Common myeloid progenitor, CD34-positive (primary cell): Measurements from ENCODE around the gene CXCL9.
A peak's percentile ranks its signal among the peaks of the same experiment; 100 is the strongest.
"Not testable (repeated sequence)": the region's sequence is repeated elsewhere in the genome, so short reads cannot be mapped to it uniquely, and the experiment has no call there.

Source experiments
- CTCF ChIA-PET: fragments of 350-600 bp; sonication (Branson Sonifier 250); formaldehyde crosslinking; loops from one replicate; lab custom pipeline; 2021; ENCODE audit warnings: antibody characterized with exemption; lab: Charles Lee
- POLR2A ChIA-PET: fragments of 350-600 bp; sonication (Branson Sonifier 250); formaldehyde crosslinking; loops from one replicate; lab custom pipeline; 2021; ENCODE audit warnings: antibody characterized with exemption; lab: Charles Lee
- DNase-seq, 3 donors: peaks; one replicate each; pipeline versions ENCODE4 v3.0.0 to v3.0.0-alpha.2; 2013
- H3K27ac ChIP-seq, 2 experiments: 1 replicate in 1 of 2; 2 replicates in 1 of 2; pipeline ENCODE4 v1.7.0; 2013; ENCODE audit warnings: inconsistent platforms in 2 of 2, low read length in 2 of 2, mild to moderate bottlenecking in 2 of 2, low read depth in 1 of 2, moderate library complexity in 1 of 2; ENCODE audit not compliant: severe bottlenecking in 2 of 2, insufficient read depth in 1 of 2, poor library complexity in 1 of 2
- H3K27me3 ChIP-seq, 5 experiments: replicated peaks in 2 of 5; 1 replicate in 3 of 5; 2 replicates in 2 of 5; pipeline versions ENCODE4 v1.6.1 to v1.7.0; 2013; ENCODE audit warnings: low read length in 4 of 5, mild to moderate bottlenecking in 2 of 5, moderate library complexity in 2 of 5, inconsistent platforms in 1 of 5; ENCODE audit not compliant: insufficient read depth in 5 of 5, control insufficient read depth in 4 of 5
- H3K36me3 ChIP-seq, 4 experiments: 1 replicate in 2 of 4; 2 replicates in 2 of 4; pipeline versions ENCODE4 v1.6.1 to v1.7.0; 2013; ENCODE audit warnings: low read length in 3 of 4, control low read depth in 1 of 4, mild to moderate bottlenecking in 1 of 4; ENCODE audit not compliant: control insufficient read depth in 4 of 4, insufficient read depth in 4 of 4
- H3K4me1 ChIP-seq, 4 experiments: 1 replicate in 3 of 4; 2 replicates in 1 of 4; pipeline versions ENCODE4 v1.6.1 to v1.7.1; 2013; ENCODE audit warnings: low read length in 3 of 4, mild to moderate bottlenecking in 3 of 4, control low read depth in 1 of 4, inconsistent platforms in 1 of 4, moderate library complexity in 1 of 4; ENCODE audit not compliant: control insufficient read depth in 4 of 4, insufficient read depth in 4 of 4; ENCODE audit errors: control extremely low read depth in 1 of 4
- H3K4me3 ChIP-seq, 7 experiments: 1 replicate in 4 of 7; 2 replicates in 3 of 7; pipeline versions ENCODE4 v1.5.1 to v1.7.0; 2013; ENCODE audit warnings: mild to moderate bottlenecking in 7 of 7, low read length in 6 of 7, moderate library complexity in 6 of 7, inconsistent platforms in 2 of 7, low read depth in 2 of 7, control low read depth in 1 of 7; ENCODE audit not compliant: insufficient read depth in 4 of 7, control insufficient read depth in 1 of 7; ENCODE audit errors: extremely low read depth in 1 of 7
- H3K9me3 ChIP-seq, 5 experiments: 1 replicate in 4 of 5; 2 replicates in 1 of 5; pipeline versions ENCODE4 v1.6.1 to v1.7.1; 2013; ENCODE audit warnings: low read length in 4 of 5, mild to moderate bottlenecking in 2 of 5, inconsistent platforms in 1 of 5, low read depth in 1 of 5, moderate library complexity in 1 of 5; ENCODE audit not compliant: control insufficient read depth in 4 of 5, insufficient read depth in 2 of 5; ENCODE audit errors: control extremely low read depth in 1 of 5
- WGBS: methylation state at CpG from one replicate; pipeline ENCODE4 v1.1.5; 2013; ENCODE audit not compliant: insufficient coverage; 5-methylcytosine and 5-hydroxymethylcytosine counted together

Gene CXCL9

DNA sequence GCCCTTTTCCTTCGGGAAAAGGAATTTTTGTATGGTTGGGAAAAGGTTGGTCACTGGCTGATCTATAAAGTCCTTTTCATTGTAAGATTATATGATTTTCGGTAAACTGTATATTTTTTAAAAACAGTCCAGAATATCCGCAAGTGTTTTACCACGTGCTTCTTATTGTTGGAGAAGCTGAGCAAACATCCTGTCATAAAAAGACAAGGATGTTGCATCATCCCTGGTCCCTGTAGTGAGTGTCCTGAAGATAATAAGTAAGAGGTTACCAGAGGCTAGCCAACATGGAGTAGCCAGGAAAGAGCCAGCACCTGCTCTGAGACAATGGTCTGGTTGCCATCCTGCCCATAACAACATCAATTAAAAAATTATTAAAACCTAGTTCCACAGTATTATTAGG lies 5.1 kb downstream of the CXCL9 start:
- POLR2A ChIA-PET = no interaction called here
- Histone ChIP-seq H3K36me3 (no peaks in the 10 kb centered on the region), H3K4me1 (peaks cover 0 to 12% (median 0%) of the 10 kb centered on the region in 4 experiments), H3K9me3 (no peaks in the 10 kb centered on the region), H3K4me3 (no peak overlapping the region), H3K27ac (no peak overlapping the region), H3K27me3 (no peaks in the 10 kb centered on the region)
- CTCF ChIA-PET = no interaction called here
- 100% methylated on average over 2 of the region's 4 CpGs for whole genome bisulfite sequencing
- no peak for DNase-seq

DNA sequence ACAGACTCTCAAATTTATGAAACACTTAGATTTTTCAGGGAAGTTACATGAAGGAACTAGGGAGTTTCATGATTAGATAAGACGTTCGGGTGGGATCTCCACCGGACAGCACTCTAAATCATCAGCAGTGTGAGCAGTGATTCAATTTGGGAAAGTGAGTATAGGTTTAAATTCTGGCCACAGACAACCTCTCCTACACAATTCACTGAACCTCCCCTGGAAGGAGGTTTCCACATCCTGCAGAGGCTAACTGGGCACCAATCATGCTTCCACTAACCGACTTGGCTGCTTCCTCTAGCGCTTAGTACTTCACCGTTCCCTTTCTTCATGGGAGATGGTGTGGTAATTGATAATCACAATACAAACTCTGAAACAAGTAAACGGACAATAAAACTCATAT lies 5.6 kb downstream of the CXCL9 start:
- Histone ChIP-seq H3K27me3 (no peaks in the 10 kb centered on the region), H3K4me1 (peaks cover 0 to 12% (median 0%) of the 10 kb centered on the region in 4 experiments), H3K27ac (no peak overlapping the region), H3K4me3 (no peak overlapping the region), H3K9me3 (no peaks in the 10 kb centered on the region), H3K36me3 (no peaks in the 10 kb centered on the region)
- WGBS = 100% methylated on average over 1 of the region's 7 CpGs
- CTCF ChIA-PET = interaction anchor here (1.7 kb wide), 1 partner anchor 61 kb away, joined by 4 read pairs; no protein-coding TSS in a partner anchor
- POLR2A ChIA-PET = no interaction called here
- DNase-seq = no peak

DNA sequence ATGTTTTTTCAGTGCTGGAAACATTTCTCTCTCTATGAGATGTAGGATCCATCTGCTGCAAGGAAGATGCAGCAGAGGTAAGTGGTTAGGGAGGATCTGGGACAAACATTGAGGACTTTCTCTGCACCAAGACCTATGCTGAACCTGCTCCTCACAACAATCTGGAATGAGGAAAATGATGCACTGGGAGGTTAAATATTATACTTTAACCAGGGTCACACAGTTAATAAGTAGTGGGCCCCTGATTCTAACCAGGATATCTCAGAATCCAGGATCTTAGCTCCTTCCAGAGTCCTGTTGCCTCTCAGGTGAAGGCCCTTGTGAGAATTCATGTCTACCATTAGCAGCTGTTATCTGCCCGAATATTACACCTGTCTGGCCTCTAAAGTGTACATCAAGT lies 7.0 kb downstream of the CXCL9 start:
- no peak for DNase-seq
- POLR2A ChIA-PET = no interaction called here
- Histone ChIP-seq H3K36me3 (no peaks in the 10 kb centered on the region), H3K4me3 (no peak overlapping the region), H3K27me3 (no peaks in the 10 kb centered on the region), H3K27ac (no peak overlapping the region), H3K9me3 (no peaks in the 10 kb centered on the region), H3K4me1 (peaks cover 0 to 12% (median 0%) of the 10 kb centered on the region in 4 experiments)
- WGBS = 100% methylated on average over 1 of the region's 1 CpG
- CTCF ChIA-PET = interaction anchor here (0.6 to 1.7 kb wide), 5 partner anchors 8 to 105 kb away, joined by 3 to 8 read pairs (median 4); no protein-coding TSS in a partner anchor

DNA sequence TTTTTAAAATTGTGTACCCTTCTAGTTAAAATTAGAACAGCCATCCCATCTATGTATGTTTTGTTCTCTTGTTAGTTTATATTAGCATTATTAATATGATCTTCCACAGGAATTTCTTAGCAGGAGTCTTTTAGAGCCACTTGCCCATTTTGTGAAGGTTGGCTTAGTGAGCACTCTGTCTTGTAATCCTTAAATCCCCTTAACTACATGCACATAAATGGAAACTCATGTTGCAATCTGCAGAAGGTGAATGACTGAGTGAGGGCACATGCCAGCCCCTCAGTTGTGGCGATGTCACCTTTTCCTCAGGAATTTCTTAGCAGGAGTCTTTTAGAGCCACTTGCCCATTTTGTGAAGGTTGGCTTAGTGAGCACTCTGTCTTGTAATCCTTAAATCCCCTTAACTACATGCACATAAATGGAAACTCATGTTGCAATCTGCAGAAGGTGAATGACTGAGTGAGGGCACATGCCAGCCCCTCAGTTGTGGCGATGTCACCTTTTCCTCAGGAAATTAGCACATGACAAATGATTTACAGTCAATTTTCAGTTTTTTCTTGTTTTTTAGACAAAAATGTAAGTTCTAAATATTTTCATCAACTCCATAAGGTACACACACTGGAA lies 8.7 kb downstream of the CXCL9 start:
- no CpG with 5 or more reads among the region's 2 CpGs for WGBS
- H3K27me3 ChIP-seq, H3K4me1 ChIP-seq, DNase-seq, H3K4me3 ChIP-seq, H3K36me3 ChIP-seq, H3K9me3 ChIP-seq, POLR2A ChIA-PET, H3K27ac ChIP-seq: not testable (repeated sequence)
- CTCF ChIA-PET = interaction anchor here (1.6 to 4.8 kb wide), 3 partner anchors 64 to 107 kb away, joined by 8 to 40 read pairs (median 35); no protein-coding TSS in a partner anchor

DNA sequence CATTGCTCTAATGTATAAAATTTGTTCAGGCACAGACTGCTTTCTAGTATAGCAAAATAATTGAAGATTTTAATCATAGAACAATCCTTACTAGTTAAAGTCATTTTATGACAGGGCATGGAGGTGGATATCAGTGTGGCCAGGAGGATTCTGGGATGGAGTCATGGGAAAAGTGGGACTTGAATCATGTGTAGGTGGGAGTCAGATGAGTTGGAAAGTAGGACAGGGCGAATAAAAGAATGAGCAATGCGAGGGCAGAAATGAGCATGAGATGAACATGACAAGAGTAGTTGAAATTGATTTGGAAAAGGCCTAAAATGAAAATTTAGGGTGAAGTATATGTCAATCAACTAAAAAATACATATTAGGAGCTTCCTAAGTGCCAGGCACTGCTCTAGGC lies 9.4 kb downstream of the CXCL9 start:
- Histone ChIP-seq H3K27me3 (peaks cover 0 to 3% (median 0%) of the 10 kb centered on the region in 5 experiments), H3K4me1 (peaks cover 0 to 5% (median 0%) of the 10 kb centered on the region in 4 experiments), H3K4me3 (no peak overlapping the region), H3K9me3 (no peaks in the 10 kb centered on the region), H3K27ac (no peak overlapping the region), H3K36me3 (no peaks in the 10 kb centered on the region)
- 100% methylated on average over 2 of the region's 2 CpGs for WGBS
- ChIA-PET CTCF (interaction anchor here (0.7 to 4.8 kb wide), 5 partner anchors 32 to 89 kb away, joined by 3 to 41 read pairs (median 35); no protein-coding TSS in a partner anchor), POLR2A (no interaction called here)
- no peak for DNase-seq

DNA sequence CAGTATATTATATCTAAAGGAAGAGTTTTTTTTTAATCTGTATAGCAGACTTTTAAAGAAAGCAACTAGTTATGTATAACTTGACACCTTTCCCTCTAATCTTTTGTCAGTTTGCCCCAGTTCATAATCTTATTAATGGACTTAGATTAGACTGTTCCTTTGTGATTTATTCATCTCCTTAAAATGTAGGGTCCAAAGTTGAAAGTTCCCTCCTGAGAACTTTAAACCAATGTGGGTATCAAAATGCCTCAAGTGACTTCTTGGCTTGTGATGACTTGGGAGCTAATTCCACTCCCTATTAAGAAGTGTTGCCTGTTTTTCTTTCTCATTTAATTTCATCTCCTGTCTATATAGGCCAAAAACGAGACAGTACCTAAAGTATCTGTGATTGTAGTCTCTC lies 10.2 kb downstream of the CXCL9 start:
- DNase-seq = no peak
- 100% methylated on average over 1 of the region's 1 CpG for WGBS
- H3K9me3 ChIP-seq = no peaks in the 10 kb centered on the region
- CTCF ChIA-PET = interaction anchor here (0.6 to 4.8 kb wide), 14 partner anchors 13 to 400 kb away, joined by 3 to 41 read pairs (median 8); partner anchors contain the start of gene CXCL11
- POLR2A ChIA-PET = no interaction called here
- no peak overlapping the region for H3K4me3 ChIP-seq
- peaks cover 0 to 1% (median 0%) of the 10 kb centered on the region in 4 experiments for H3K4me1 ChIP-seq
- H3K27ac ChIP-seq = no peak overlapping the region
- H3K27me3 ChIP-seq = peaks cover 0 to 3% (median 0%) of the 10 kb centered on the region in 5 experiments
- no peaks in the 10 kb centered on the region for H3K36me3 ChIP-seq

DNA sequence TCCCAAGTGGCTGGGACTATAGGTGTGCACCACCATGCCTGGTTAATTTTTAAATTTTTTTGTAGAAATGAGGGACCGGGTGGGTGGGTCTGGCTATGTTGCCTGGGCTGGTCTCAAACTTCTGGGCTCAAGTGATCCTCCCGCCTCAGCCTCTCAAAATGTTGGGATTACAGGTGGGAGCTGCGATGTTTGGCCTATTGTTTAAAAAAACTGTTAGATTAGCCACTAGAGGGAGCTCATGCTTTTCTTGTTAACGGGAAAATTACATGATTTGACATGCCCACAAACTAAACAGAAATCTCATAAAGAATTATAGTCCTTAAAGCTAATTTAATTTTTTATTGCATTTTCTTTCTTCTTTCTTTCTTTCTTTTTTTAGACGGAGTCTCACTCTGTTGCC lies 11.6 kb downstream of the CXCL9 start:
- CTCF ChIA-PET = interaction anchor here (0.8 to 4.8 kb wide), 30 partner anchors 12 to 379 kb away, joined by 3 to 41 read pairs (median 4); partner anchors contain the start of genes CXCL11 and CXCL9
- H3K4me1 ChIP-seq = peaks cover 0 to 5% (median 2%) of the 10 kb centered on the region in 4 experiments
- H3K27ac ChIP-seq = no peak overlapping the region
- peaks cover 0 to 3% (median 0%) of the 10 kb centered on the region in 5 experiments for H3K27me3 ChIP-seq
- WGBS = 35% methylated on average over 3 of the region's 5 CpGs
- POLR2A ChIA-PET = no interaction called here
- no peaks in the 10 kb centered on the region for H3K36me3 ChIP-seq
- H3K9me3 ChIP-seq = no peaks in the 10 kb centered on the region
- H3K4me3 ChIP-seq = no peak overlapping the region
- DNase-seq = peak; percentile 44 to 77 (median 66)
